Suppressor macrophage treated with lipopolysaccharide for 4 hours (primary cell): ENCODE data around the gene ANKS1B.
"Not testable (repeated sequence)": the region's sequence is repeated elsewhere in the genome, so short reads cannot be mapped to it uniquely, and the experiment has no call there.

Source experiments
- DNase-seq: peaks from one replicate; pipeline ENCODE4 v3.0.0-alpha.2; 2020

ANKS1B gene

DNA sequence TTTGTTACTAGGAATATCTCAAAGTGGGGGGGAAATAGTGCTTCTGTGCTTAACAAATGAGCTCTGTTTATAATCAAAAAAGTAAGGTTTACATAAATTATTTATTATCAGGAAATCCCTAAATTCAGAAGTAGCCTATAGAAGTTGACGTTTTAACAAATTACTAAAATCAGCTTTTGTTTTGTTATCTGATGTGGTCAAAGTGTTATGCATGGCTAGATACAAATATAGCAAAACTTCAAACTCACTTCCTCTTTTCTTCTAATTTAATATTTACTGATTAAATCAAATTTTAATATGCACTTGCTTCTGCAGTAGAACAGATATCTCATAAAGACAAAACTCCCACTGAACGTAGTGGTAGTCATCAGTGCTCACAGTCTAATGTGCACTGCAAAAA, 289.7 kb downstream of the ANKS1B start:
- DNase-seq: no peak

DNA sequence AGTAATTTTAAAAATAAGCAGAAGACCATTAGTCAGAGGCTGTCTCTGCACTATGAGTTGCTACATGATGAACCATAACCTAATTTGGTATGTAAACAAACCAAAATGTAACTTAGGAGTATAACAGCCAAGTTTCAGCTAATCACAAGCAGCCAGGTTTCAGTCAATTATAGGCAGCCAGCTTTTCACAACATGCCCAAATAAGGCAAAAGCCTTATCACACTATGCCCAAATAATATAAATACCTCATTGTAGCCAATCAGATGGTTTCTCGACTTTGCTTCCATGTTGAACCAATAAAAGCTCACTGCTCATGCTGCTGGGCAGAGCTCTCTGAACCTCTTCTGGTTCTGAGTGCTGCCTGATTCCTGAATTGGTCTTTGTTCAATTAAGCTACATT, 298.6 kb downstream of the ANKS1B start:
- DNase-seq: no peak

DNA sequence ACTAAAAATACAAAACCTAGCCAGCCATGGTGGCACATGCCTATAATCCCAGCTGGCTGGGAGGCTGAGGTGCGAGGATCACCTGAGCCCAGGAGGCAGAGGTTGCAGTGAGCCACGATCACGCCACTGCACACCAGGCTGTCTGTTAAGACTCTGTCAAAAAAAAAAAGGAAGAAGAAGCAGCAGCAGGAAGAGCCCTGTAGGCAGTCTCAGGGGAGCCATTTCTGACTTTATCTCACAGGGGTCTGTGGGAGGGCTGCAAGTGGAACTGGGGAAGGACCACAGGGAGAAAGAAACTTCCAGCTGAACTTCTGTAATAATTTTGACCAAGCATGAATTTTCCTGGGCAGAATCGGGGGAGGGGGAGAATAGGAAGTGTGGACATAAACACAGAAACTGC, 304.5 kb downstream of the ANKS1B start:
- no peak for DNase-seq

DNA sequence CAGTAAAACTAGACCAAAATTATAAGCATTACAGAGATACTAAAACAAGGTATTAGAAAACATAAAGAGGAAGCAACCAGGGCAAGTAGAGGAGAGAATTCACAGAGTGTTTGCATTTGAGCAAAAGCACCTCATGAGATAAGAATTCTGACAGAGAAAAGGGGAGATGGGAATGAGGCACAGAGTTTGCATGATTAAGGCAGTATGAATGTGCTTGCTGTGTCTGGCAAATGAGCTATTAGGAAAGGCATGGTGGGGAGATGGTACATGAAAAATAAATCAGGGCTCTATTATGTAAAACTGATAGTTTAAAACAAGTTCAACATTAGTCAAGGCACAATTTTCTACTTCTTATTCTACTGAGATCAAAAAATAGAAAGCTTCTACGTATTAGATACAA, 314.1 kb downstream of the ANKS1B start:
- no peak for DNase-seq

DNA sequence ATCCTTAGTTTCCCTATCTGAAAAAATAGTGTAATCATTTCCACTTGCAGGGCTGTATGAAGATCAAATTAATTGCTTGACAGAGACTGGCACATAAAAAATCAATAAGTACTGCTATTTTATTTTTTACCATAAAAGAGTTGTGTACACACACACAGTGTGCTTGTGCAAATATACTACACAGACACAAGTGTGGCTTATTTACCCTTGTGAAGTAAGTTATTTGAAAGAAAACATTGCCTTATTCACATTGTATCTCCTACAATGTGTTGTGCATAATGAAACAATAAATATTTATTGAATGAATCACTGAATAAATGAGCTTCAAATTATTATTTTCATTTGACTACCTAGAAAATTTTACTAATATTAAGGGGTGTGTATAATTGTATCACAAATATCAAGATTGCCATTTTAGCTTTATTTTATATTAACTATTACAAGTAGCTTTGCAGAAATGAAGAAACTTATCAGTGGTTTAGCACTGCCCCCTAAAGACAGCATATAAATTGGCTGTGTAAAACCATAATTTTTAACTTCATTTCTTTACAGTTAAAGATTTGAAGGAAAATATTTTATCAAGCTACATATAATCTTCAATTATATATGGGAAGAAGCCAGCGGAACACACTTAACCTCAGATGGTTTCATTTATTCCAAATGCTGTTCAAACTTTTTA, 325.9 kb downstream of the ANKS1B start:
- no peak for DNase-seq

DNA sequence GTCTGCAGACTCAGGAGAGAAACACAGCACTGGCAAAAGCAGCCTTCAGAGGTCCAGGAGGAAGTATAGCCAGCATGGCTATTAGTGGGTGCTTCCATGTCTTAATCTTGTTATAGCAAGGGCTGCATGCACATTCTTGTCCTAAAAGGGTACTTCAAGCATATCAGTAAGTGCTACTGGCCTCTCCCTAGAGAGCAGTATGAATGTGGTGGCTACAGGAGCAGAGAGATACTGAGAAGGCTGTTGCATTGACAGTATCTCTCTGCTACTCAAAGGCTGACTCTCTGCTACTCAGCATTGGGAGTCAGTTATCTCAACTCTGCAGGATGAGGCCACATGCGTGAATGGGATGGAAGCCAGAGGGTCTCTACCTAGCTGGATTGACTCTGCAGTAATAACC, 335.2 kb downstream of the ANKS1B start:
- no peak for DNase-seq

DNA sequence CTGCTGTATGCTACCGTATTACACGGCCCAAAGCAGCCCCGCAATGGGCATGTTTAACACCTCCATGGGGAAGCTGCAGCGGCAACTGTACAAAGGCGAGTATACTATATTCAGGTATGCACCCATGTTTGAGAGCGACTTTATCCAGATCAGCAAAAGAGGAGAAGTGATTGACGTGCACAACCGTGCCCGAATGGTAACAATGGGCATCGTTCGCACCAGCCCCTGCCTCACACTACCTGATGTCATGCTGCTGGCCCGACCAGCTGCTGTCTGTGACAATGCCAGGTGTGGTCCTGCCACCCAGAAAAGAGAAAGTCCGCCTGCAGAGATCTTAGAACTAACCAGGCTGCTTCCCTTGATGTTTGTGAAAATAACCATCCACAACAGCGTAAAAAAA, 336.6 kb downstream of the ANKS1B start:
- DNase-seq: no peak

DNA sequence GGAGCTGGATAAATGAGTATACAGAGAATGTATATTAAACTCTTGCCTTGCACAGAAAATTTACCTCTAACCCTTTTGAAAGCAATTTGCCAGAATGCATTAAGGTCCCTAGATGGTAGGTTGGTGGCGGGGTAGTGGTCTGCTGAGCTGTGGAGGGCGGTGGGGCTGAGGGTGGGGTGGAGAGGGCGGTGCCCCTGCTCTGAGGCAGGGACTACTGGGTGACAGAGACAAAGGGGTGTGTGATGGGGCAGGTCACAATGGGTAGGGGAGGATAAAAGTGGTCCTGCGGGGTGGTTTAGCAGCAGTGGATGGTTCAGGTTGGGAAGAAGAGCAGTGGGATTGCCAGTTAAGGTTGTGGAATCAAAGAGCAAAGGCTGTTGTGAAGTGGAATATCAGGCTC, 337.3 kb downstream of the ANKS1B start, which contains the start of gene GARIN6:
GARIN6 (plus strand) TSS at position 301 of the 400 bp plus-strand sequence. CDS start 422 bp downstream, outside the sequence.
- no peak for DNase-seq

DNA sequence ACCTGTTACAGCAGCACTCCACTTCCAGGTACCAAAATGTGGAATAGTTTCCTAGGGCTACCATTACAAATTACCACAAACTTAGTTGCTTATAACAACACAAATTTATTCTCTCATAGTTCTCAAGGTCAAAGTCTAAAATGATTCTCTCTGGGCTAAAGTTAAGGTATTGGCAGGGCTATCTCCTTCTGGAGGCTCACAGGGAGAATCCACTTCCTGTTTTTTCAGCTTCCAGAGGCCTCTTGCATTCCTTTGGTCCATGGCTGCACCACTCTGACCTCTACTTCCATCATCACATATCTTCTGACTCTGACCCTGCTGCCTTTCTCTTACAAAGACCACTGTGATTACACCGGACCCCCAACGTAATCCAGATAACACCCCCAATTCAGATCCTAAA, 340.1 kb downstream of the ANKS1B start:
- DNase-seq: no peak

DNA sequence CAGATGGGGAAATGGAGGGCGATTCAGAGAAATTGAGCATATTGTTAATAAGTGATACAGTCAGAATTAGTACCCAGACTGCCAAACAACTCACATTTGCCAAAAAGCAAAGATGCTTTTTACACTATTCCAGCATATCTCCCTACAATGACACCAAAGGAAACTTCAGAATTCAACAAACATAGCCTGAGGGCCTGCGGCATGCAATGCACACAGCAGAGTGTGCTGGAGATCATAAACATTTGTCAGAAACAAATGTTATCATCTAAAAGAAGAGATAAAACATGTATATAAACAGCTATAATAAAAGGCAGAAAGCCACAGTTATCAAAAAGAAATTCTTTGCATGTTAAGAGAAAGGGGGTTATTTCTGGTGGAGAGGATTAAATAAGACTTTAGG, 357.3 kb downstream of the ANKS1B start:
- no peak for DNase-seq

DNA sequence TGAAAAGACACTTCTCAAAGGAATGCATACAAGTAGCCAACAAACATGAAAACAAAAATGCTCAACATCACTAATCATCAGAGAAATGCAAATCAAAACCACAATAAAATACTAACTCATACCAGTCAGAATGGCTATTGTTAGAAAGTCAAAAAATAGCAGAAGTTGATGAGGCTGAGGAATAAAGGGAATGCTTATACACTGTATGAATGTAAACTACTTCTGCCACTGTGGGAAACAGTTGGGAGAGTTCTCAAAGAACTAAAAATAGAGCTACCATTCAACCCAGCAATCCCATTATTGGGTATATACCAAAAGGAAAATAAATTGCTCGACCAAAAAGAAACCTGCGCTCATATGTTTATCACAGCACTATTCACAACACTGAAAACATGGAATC, 360.1 kb downstream of the ANKS1B start:
- DNase-seq: not testable (repeated sequence)

DNA sequence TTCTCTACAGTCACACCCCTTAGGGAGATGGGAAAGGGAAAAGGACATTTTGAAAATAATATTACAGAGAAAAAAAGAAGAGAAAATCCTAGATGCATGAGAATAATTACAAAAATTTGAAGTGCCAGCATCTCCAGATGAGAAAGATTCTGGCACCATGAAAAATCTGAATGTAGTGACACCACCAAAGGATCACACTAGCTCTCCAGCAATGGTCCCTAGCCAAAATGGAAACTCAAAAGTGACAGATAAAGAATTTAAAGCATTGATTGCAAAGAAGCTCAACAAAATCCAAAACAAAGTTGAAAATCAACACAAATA, 364.6 kb downstream of the ANKS1B start:
- no peak for DNase-seq

DNA sequence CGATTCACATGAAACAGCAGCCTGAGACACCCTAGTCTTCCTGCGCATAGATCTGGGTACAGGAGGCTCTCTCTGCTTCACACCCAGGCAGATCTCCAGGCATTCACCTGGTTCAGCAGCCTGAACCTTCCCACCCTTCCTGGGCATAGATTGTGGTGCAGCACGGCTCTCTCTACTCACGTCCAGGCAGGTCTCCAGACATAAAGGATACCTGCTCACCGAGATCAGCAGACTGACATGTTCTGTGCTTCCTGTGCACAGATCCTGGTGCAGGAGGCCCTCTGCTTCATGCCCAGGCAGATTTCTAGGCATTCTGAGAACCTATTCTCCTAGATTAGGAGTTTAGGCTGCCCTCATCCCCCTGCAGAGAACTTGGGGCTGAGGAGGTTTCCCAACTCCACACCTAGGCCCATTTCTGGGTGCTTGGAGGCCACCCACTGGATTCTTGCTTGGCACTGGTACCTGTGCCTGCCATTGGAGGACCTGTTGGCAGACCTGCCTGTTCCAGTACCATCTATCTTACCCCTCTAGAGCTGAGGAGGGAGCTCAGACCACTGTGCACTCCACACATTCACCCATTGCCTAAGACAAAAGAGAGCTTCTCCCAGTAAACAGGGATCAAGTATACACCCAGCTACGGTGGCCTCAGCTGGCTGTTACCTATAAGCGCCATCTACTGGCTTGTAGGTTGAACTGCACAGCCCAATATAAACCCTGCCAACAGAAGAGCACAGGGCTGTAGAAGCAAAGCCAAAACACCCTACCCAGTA, 365.2 kb downstream of the ANKS1B start:
- peak; percentile 56 for DNase-seq

DNA sequence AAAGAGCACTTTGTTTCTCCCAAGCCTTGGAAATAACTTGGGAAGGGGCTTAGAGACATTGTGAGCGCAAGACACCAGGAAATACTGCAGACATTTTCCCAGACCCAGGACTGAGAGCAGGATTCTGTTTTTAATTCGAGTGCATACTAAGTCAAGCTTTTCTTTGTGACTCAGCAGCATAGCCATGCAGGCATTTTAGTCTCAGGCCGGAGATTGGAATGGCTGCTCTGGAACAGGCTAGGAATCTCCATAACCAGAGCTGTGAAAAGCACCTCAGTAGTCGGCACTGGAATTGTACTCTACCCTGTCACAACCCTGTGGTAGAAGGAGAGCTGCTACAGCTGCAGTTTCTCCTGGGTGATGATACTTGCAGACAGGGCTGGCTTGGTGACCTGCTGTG, 366.1 kb downstream of the ANKS1B start:
- no peak for DNase-seq

DNA sequence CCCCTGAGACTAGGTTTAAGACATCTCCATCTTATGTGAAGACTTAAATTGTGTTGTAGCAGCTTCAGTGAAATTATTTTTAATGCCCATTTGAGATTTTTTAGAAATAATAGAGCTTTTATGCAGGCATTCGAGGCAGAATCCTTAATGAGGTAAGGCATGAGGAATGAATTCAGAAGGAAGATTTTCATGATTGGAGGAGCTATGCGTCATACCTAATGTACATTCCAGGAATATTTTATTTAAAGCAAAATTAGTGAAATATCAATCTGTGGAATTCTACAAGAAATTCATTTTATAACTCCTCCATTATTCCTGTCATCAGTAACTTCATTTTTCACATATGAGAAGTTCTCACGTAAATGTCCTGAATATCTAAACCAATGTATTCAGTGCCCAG, 373.1 kb downstream of the ANKS1B start:
- DNase-seq: no peak

DNA sequence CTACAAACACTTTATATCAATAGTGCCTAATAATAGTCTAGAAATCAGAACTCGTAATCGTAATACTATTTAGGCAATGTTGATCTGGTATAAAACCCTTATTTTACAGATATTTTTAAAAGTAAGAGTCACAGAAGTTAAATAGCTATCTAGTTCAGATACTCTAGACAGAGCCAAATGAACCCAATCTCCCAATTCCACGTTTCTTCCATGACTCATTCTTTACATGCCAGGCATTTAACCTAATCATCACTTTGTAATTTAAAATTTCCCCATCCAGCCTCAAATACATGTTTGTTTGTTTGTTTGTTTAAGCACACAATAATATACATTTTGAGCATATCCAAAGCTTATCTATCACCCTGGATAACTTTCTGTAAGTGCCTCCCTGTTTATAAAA, 373.6 kb downstream of the ANKS1B start:
- no peak for DNase-seq

DNA sequence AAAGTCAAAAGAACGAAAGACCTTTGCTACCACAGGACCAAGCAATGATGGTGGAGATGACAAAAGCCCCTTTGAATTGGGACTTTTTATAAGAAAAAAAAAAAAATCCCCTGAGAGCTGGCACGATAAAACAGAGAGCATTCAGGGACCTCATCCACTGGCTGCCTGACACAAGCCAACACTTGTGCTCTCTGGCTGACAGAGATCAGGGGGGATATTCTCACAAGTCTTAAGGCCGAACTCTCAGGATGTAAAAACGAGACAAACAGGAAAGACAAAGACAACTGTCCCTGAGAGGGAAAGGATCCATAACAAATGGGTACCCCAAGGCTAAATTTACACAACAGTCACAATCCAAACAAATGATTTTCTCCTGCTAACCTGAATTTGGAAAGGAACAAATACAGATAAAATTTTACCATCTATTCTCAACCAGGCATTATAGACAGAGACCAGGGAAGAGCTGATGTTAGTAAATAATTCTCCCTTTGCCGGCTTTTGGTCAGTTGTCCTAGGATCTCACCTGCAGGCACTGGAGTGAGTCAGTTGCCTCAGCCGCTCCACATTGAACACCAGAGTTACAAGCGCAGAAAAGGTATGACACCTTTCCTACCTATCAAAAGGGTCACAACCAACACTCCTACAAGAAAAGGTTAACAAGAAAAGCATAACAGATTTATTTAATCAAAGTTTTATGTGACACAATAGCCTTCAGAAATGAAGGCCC, 375.1 kb downstream of the ANKS1B start:
- no peak for DNase-seq

DNA sequence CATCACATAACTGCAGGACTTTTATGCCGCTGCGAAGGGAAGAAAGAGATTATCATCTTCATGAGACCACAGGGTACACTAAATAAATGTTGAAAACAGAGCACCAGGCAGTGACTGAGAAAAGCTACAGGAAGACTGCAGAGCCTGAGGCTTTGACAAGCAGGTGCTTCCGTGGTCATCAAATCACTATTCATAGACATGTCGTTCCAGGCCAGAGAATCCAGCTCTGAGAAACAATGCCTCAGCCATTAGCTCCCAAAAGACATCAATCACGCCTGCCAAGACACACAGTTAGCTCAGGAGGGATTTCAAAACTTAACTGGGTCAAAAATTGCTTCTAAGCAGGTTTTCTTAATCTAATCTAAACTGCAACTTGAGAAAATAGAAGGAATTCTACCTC, 384.3 kb downstream of the ANKS1B start:
- DNase-seq: no peak

DNA sequence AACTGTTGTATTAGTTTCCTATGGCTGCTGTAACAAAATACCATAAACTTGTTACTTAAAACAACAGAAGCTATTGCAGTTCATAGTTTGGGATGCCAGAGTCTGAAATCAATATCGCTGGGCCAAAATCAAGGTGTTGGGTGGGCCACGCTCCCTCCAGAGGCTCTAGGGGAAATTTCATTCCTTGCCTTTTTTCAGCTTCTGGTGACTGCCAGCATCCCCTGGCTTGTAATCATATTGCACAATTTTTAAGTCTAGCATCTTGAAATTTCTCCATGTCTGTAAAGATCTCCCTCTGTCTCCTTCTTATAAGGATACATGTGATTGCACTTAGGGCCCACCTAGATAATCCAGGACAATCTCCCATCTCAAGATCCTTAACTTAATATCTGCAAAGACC, 386.0 kb downstream of the ANKS1B start:
- no peak for DNase-seq

DNA sequence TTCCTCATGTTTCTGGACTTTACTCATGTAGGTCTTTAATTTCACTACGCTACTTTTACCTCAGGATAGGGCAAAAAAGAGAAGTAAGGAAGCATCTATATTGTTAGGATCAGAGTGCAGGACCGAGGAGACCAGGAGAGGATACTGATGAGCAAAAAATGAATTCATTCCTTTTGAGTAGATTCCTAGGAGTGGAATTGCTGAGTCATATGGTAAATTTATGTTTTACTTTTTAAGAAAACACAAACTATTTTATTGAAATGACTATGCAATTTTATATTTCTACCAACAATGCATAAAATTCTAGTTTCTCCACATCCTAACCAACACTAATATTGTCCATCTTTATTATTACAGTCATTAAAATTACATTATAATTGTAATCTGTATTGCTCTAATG, 388.0 kb downstream of the ANKS1B start:
- no peak for DNase-seq

DNA sequence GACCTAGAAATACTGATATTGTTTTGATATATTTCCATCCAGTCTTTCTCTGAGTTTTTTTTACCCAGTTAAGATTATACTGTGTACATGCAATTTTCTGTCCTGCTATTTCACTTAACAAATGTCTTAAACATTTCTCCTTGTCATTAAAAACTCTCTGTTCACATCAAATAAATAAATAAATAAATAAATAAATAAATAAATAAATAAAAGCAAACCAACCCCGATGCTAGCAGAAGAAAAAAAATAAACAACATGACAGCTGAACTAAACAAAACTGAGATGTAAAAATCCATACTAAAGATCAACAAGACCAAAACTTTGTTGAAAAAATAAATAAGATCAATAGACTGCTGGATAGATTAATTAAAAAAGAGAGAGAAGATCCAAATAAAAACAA, 407.6 kb downstream of the ANKS1B start:
- not testable (repeated sequence) for DNase-seq

DNA sequence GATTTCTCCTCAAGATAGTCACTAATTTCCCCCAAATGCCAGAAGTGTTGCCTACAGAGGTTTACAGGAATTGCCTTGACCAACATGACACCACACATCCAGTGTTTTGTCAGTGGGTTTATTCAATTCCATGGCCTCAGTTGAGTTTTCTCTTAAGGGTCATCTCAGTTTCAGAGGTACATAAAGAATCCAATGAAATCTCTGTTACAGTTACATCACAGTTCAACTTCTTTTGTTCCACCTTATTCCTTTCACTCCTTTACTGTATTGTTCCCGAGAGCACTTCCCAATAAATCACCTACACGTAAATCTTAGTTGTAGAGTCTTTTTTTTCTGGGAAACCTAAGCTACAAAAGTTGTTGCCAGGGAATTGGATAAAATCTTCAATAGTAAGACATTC, 410.8 kb downstream of the ANKS1B start:
- no peak for DNase-seq

DNA sequence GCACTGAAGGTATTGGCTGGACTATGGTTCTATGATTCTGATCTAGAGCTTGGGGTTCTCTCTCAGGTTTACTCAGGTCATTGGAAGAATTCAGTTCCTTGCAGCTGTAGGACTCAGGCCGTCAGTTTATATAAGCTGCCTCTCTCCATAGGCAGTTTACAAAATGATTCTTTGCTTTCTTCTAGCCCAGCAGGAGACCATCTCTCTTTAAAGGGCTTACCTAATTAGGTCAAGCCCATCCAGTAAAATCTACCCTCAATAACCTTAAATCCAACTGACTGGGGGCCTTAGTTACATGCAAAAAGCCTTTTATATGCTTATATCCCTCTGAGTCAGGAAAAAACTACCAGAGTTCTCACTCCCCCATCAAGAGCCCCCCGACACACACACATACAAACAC, 417.7 kb downstream of the ANKS1B start:
- DNase-seq: no peak

DNA sequence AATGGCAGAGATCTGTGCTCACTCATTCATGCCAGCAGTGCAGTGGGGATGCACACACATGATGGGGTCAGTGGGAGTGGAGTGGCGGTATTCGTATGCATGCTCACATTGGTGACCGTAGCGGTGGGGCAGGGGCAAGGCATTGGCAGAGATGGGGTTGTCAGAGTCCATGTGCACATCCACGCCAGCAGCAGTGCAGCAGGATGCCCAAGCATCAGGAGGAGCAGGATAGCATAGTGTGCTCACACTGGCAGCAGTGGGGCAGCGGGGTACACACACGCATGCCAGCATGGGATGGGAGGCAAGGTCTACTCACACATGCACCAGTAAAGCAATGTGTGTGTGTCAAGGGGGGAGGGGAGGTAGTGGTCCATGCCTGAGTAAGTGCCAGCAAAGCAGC, 426.6 kb downstream of the ANKS1B start:
- DNase-seq: no peak
